Stimulated activated naive CD8-positive, alpha-beta T cell treated with anti-CD3 and anti-CD28 coated beads, Interleukin-15, amount 100 ng/mL, for 72 hours (primary cell): ENCODE results near the gene WDR37.

Experiments
- ATAC-seq: fragments of 150-1000 bp; cut with Tn5 transposase; 2 replicates; pipeline ENCODE4 v1.10.0; 2021; ENCODE audit warnings: mild to moderate bottlenecking, moderate library complexity
- DNase-seq, 2 donors: peaks; one replicate each; pipeline ENCODE4 v3.0.0; 2021 to 2022
- H3K27ac Mint-ChIP-seq, 2 donors: one replicate each; pipeline ENCODE4 v1.8.0; 2022; ENCODE audit warnings: mild to moderate bottlenecking in 2 of 2, mixed read lengths in 2 of 2, moderate library complexity in 2 of 2
- H3K27me3 Mint-ChIP-seq: one replicate; pipeline ENCODE4 v1.8.0; 2022; ENCODE audit warnings: mixed read lengths
- H3K4me1 Mint-ChIP-seq: one replicate; pipeline ENCODE4 v1.8.0; 2022; ENCODE audit warnings: mild to moderate bottlenecking, mixed read lengths
- H3K4me3 Mint-ChIP-seq, 2 donors: one replicate each; pipeline ENCODE4 v1.8.0; 2022; ENCODE audit warnings: mild to moderate bottlenecking in 2 of 2, mixed read lengths in 2 of 2, moderate library complexity in 1 of 2
- H3K9me3 Mint-ChIP-seq, 2 donors: one replicate each; pipeline ENCODE4 v1.8.0; 2022; ENCODE audit warnings: mixed read lengths in 2 of 2

The WDR37 gene

GRCh38 chr10:1078668-1079067 lies 22.5 kb downstream of the WDR37 start:
- no peak overlapping the region for H3K27ac Mint-ChIP-seq
- H3K4me1 Mint-ChIP-seq: peaks cover 11% of the 10 kb centered on the region
- no peak overlapping the region for H3K4me3 Mint-ChIP-seq
- H3K9me3 Mint-ChIP-seq: no peaks in the 10 kb centered on the region
- DNase-seq (no peak), ATAC-seq (no peak)
- no peaks in the 10 kb centered on the region for H3K27me3 Mint-ChIP-seq

GRCh38 chr10:1083581-1083980 lies 27.4 kb downstream of the WDR37 start:
- no peaks in the 10 kb centered on the region for H3K9me3 Mint-ChIP-seq
- H3K4me3 Mint-ChIP-seq: no peak overlapping the region
- H3K4me1 Mint-ChIP-seq: peaks cover 25% of the 10 kb centered on the region
- H3K27me3 Mint-ChIP-seq: no peaks in the 10 kb centered on the region
- H3K27ac Mint-ChIP-seq: no peak overlapping the region
- no peak for DNase-seq
- ATAC-seq: no peak

- Mint-ChIP-seq H3K27ac (no peak overlapping the region), H3K9me3 (no peaks in the 10 kb centered on the region), H3K4me3 (no peak overlapping the region), H3K4me1 (peaks cover 25% of the 10 kb centered on the region), H3K27me3 (no peaks in the 10 kb centered on the region)
- DNase-seq: no peak
- ATAC-seq: no peak
Measured at GRCh38 chr10:1084011-1084950, 28.1 kb downstream of the WDR37 start.

- H3K9me3 Mint-ChIP-seq: no peaks in the 10 kb centered on the region
- no peak overlapping the region for H3K27ac Mint-ChIP-seq
- no peak for ATAC-seq
- H3K4me1 Mint-ChIP-seq: peaks cover 25% of the 10 kb centered on the region
- H3K4me3 Mint-ChIP-seq: no peak overlapping the region
- DNase-seq: no peak
- H3K27me3 Mint-ChIP-seq: no peaks in the 10 kb centered on the region
Measured at GRCh38 chr10:1085258-1085657, 29.1 kb downstream of the WDR37 start.

- no peak for ATAC-seq
- Mint-ChIP-seq H3K4me3 (no peak overlapping the region), H3K27me3 (no peaks in the 10 kb centered on the region), H3K4me1 (peaks cover 25% of the 10 kb centered on the region), H3K27ac (peak overlapping the region; percentile 29 to 47), H3K9me3 (no peaks in the 10 kb centered on the region)
- DNase-seq: no peak
Measured at GRCh38 chr10:1086787-1087186, 30.6 kb downstream of the WDR37 start.

- ATAC-seq (no peak), DNase-seq (no peak)
- Mint-ChIP-seq H3K4me3 (no peak overlapping the region), H3K27me3 (no peaks in the 10 kb centered on the region), H3K4me1 (peaks cover 25% of the 10 kb centered on the region), H3K9me3 (no peaks in the 10 kb centered on the region), H3K27ac (peak overlapping the region in 1 of 2 donors; percentile 89)
Measured at GRCh38 chr10:1089017-1089689, 33.0 kb downstream of the WDR37 start.

- Mint-ChIP-seq H3K27ac (no peak overlapping the region), H3K9me3 (no peaks in the 10 kb centered on the region), H3K4me1 (peaks cover 25% of the 10 kb centered on the region), H3K27me3 (no peaks in the 10 kb centered on the region), H3K4me3 (no peak overlapping the region)
- no peak for ATAC-seq
- no peak for DNase-seq
Measured at GRCh38 chr10:1090696-1091095, 34.5 kb downstream of the WDR37 start.

GRCh38 chr10:1093696-1094095 lies 37.5 kb downstream of the WDR37 start:
- H3K4me3 Mint-ChIP-seq: no peak overlapping the region
- H3K27ac Mint-ChIP-seq: no peak overlapping the region
- ATAC-seq: no peak
- no peak for DNase-seq
- H3K4me1 Mint-ChIP-seq: no peaks in the 10 kb centered on the region
- no peaks in the 10 kb centered on the region for H3K9me3 Mint-ChIP-seq
- H3K27me3 Mint-ChIP-seq: no peaks in the 10 kb centered on the region

- no peaks in the 10 kb centered on the region for H3K27me3 Mint-ChIP-seq
- H3K9me3 Mint-ChIP-seq: no peaks in the 10 kb centered on the region
- DNase-seq (peak; percentile 59 to 83), ATAC-seq (peak; percentile 98)
- no peak overlapping the region for H3K27ac Mint-ChIP-seq
- H3K4me3 Mint-ChIP-seq: no peak overlapping the region
- H3K4me1 Mint-ChIP-seq: peaks cover 5% of the 10 kb centered on the region
Measured at GRCh38 chr10:1094112-1095057, 38.2 kb downstream of the WDR37 start.

GRCh38 chr10:1095498-1095897 lies 39.3 kb downstream of the WDR37 start:
- ATAC-seq (no peak), DNase-seq (no peak)
- H3K27ac Mint-ChIP-seq: no peak overlapping the region
- peaks cover 16% of the 10 kb centered on the region for H3K4me1 Mint-ChIP-seq
- no peaks in the 10 kb centered on the region for H3K9me3 Mint-ChIP-seq
- H3K4me3 Mint-ChIP-seq: no peak overlapping the region
- no peaks in the 10 kb centered on the region for H3K27me3 Mint-ChIP-seq

GRCh38 chr10:1096287-1096889 lies 40.2 kb downstream of the WDR37 start:
- no peak for ATAC-seq
- no peak overlapping the region for H3K4me3 Mint-ChIP-seq
- no peak overlapping the region for H3K27ac Mint-ChIP-seq
- peaks cover 24% of the 10 kb centered on the region for H3K4me1 Mint-ChIP-seq
- H3K27me3 Mint-ChIP-seq: no peaks in the 10 kb centered on the region
- DNase-seq: no peak
- H3K9me3 Mint-ChIP-seq: no peaks in the 10 kb centered on the region

- H3K27me3 Mint-ChIP-seq: no peaks in the 10 kb centered on the region
- DNase-seq: no peak
- no peak overlapping the region for H3K27ac Mint-ChIP-seq
- no peaks in the 10 kb centered on the region for H3K9me3 Mint-ChIP-seq
- no peak overlapping the region for H3K4me3 Mint-ChIP-seq
- no peak for ATAC-seq
- H3K4me1 Mint-ChIP-seq: peaks cover 35% of the 10 kb centered on the region
Measured at GRCh38 chr10:1097436-1097835, 41.3 kb downstream of the WDR37 start.

- DNase-seq (no peak), ATAC-seq (no peak)
- Mint-ChIP-seq H3K27me3 (no peaks in the 10 kb centered on the region), H3K9me3 (no peaks in the 10 kb centered on the region), H3K27ac (no peak overlapping the region), H3K4me3 (no peak overlapping the region), H3K4me1 (peaks cover 43% of the 10 kb centered on the region)
Measured at GRCh38 chr10:1100143-1100542, 44.0 kb downstream of the WDR37 start.

GRCh38 chr10:1100691-1101368 lies 44.6 kb downstream of the WDR37 start:
- Mint-ChIP-seq H3K27ac (peak overlapping the region in 1 of 2 donors; percentile 95), H3K9me3 (no peaks in the 10 kb centered on the region), H3K4me3 (no peak overlapping the region), H3K4me1 (peaks cover 43% of the 10 kb centered on the region), H3K27me3 (no peaks in the 10 kb centered on the region)
- DNase-seq (no peak), ATAC-seq (no peak)

- Mint-ChIP-seq H3K4me3 (no peak overlapping the region), H3K27ac (peak overlapping the region in 1 of 2 donors; percentile 69), H3K27me3 (no peaks in the 10 kb centered on the region), H3K4me1 (peaks cover 43% of the 10 kb centered on the region), H3K9me3 (no peaks in the 10 kb centered on the region)
- ATAC-seq (no peak), DNase-seq (no peak)
Measured at GRCh38 chr10:1101946-1102345, 45.8 kb downstream of the WDR37 start.
